Colonic mucosa (tissue), 4 donors: Measurements from ENCODE around the gene ADIG. TPM values are rescaled to one million over a fixed set of nuclear protein-coding genes. Genes with fewer than 3 reads are reported as not detected.

Experiments used
- DNase-seq: peaks from one replicate; pipeline ENCODE4 v3.0.0-alpha.2; 2020
- H3K27ac ChIP-seq: fragments of 200-600 bp; one replicate; pipeline ENCODE4 v1.8.0; 2021
- H3K27me3 ChIP-seq: fragments of 200-600 bp; one replicate; pipeline ENCODE4 v1.8.0; 2021
- H3K36me3 ChIP-seq: fragments of 200-600 bp; one replicate; pipeline ENCODE4 v1.8.0; 2021
- H3K4me1 ChIP-seq: fragments of 200-600 bp; one replicate; pipeline ENCODE4 v1.8.0; 2021; ENCODE audit warnings: mild to moderate bottlenecking
- H3K4me3 ChIP-seq: fragments of 200-600 bp; one replicate; pipeline ENCODE4 v1.8.0; 2021
- H3K9ac ChIP-seq, 2 donors: one replicate each; pipeline ENCODE4 v1.7.0; 2013; ENCODE audit warnings: control low read depth in 2 of 2, low read depth in 2 of 2, low read length in 2 of 2
- H3K9me3 ChIP-seq: fragments of 200-600 bp; one replicate; pipeline ENCODE4 v1.8.0; 2021
- intact Hi-C: fragments of 100-400 bp; cut with DNase I; formaldehyde crosslinking; loops from one replicate; pipeline ENCODE4 v1.14.1; 2022
- total RNA-seq, 2 donors: library from RNA; stranded (reverse); fragmentation: NEBNext Ultra II Directional in 1 of 2; extraction: Animal tissue kit (Norgen Biotek cat#: 25700) in 1 of 2; gene quantifications; one replicate each; pipeline ENCODE4 v1.2.1, GENCODE V29; 2021
- TF ChIP-seq, protein P1 (sequence below): fragments of 200-600 bp; IDR thresholded peaks from one replicate; pipeline ENCODE4 v1.8.0; 2022; ENCODE audit warnings: antibody characterized with exemption, mild to moderate bottlenecking
- donor health status: healthy.
- donor health status: DM: no; HTN: no; CAD: no.
- donor health status: DM: no; HTN: no; CAD: no.

The ADIG gene
- total RNA-seq, 2 donors from 2014 or later = not detected

DNA sequence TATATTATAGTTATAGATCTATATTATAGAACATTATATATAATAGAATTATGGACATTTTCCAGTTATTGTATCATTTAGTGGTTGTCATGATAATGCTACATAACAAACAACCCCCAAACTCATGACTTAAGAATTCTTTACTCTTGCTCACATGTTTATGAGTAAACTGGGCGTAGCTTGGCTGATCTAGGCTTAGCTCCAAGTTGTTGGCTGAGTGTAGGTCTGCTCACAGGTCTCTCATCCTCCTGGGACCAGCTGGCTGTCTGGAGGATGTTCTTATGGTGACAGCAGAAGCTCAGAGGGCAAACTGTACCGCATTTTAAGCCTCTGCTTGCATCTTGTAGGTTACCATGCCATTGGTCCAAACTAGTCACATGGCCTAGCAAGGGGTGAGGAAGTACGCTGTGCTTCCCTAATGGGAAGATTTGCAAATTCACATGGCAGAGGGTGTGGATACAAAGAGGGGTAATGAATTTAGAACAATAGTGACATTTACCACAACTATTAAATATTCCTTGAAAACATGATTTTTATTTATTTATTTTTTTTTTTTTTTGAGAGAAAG lies 54.8 kb downstream of the ADIG start:
- Histone ChIP-seq H3K4me3 (no peak overlapping the region), H3K9me3 (no peaks in the 10 kb centered on the region), H3K27me3 (no peaks in the 10 kb centered on the region), H3K4me1 (no peaks in the 10 kb centered on the region), H3K9ac (no peak overlapping the region), H3K27ac (no peak overlapping the region), H3K36me3 (no peaks in the 10 kb centered on the region)
- TF ChIP-seq, protein P1, sequence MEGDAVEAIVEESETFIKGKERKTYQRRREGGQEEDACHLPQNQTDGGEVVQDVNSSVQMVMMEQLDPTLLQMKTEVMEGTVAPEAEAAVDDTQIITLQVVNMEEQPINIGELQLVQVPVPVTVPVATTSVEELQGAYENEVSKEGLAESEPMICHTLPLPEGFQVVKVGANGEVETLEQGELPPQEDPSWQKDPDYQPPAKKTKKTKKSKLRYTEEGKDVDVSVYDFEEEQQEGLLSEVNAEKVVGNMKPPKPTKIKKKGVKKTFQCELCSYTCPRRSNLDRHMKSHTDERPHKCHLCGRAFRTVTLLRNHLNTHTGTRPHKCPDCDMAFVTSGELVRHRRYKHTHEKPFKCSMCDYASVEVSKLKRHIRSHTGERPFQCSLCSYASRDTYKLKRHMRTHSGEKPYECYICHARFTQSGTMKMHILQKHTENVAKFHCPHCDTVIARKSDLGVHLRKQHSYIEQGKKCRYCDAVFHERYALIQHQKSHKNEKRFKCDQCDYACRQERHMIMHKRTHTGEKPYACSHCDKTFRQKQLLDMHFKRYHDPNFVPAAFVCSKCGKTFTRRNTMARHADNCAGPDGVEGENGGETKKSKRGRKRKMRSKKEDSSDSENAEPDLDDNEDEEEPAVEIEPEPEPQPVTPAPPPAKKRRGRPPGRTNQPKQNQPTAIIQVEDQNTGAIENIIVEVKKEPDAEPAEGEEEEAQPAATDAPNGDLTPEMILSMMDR = no peak
- DNase-seq = no peak
- intact Hi-C loops = no loop called here

Other genes starting within 250 kb of the ADIG start
- gene LBP, start 234.7 kb upstream of the ADIG start, total RNA-seq = under 1 TPM in 1 of 2 donors, not detected in 1; 0.32 TPM
- gene SNHG17, start 145.9 kb upstream of the ADIG start, total RNA-seq = 10 to 100 TPM; 21.8 to 36.4 TPM
- 10 to 100 TPM; 30.5 to 33.7 TPM for gene RALGAPB, start 108.4 kb upstream of the ADIG start, total RNA-seq
- gene ARHGAP40, start 20.6 kb downstream of the ADIG start, total RNA-seq = not detected
- not detected for gene SLC32A1, start 143.3 kb downstream of the ADIG start, total RNA-seq
- 1 to 10 TPM; 4.6 to 8.3 TPM for gene ACTR5, start 167.3 kb downstream of the ADIG start, total RNA-seq
- gene PPP1R16B, start 224.5 kb downstream of the ADIG start, total RNA-seq = 1 to 10 TPM; 2.0 to 2.1 TPM